DOHH2 (cell line): Measurements from ENCODE around the gene GTF2F2.

Experiments
- H3F3A ChIP-seq: fragments of 200-600 bp; sonication (generic), shearing (Covaris generic); 2 replicates; pipeline ENCODE4 v1.6.0; 2016; ENCODE audit warnings: antibody characterized with exemption, mild to moderate bottlenecking; ENCODE audit not compliant: control insufficient read depth, insufficient read depth
- H3K27ac ChIP-seq: fragments of 200-600 bp; sonication (generic); 2 replicates; pipeline ENCODE4 v1.5.1; 2014; ENCODE audit warnings: low read depth, mild to moderate bottlenecking, low read length, moderate library complexity
- H3K27me3 ChIP-seq: fragments of 200-600 bp; sonication (generic); 2 replicates; pipeline ENCODE4 v1.6.1; 2014; ENCODE audit warnings: mild to moderate bottlenecking, low read length, mixed read lengths; ENCODE audit not compliant: control insufficient read depth
- H3K36me3 ChIP-seq: fragments of 200-600 bp; sonication (generic); 2 replicates; pipeline ENCODE4 v1.6.1; 2014; ENCODE audit warnings: mild to moderate bottlenecking, low read length, moderate library complexity, mixed read lengths; ENCODE audit not compliant: control insufficient read depth
- H3K4me1 ChIP-seq: fragments of 200-600 bp; sonication (generic); 2 replicates; pipeline ENCODE4 v1.6.1; 2014; ENCODE audit warnings: mild to moderate bottlenecking, low read length, mixed read lengths; ENCODE audit not compliant: control insufficient read depth
- H3K4me2 ChIP-seq: fragments of 200-600 bp; sonication (generic); 2 replicates; pipeline ENCODE4 v1.6.0; 2014; ENCODE audit warnings: mild to moderate bottlenecking, low read length, moderate library complexity
- H3K4me3 ChIP-seq: fragments of 200-600 bp; sonication (generic); 2 replicates; pipeline ENCODE4 v1.5.1; 2014; ENCODE audit warnings: mild to moderate bottlenecking, low read length, mixed read lengths
- H3K79me2 ChIP-seq: fragments of 200-600 bp; sonication (generic); 2 replicates; pipeline ENCODE4 v1.6.1; 2014; ENCODE audit warnings: mild to moderate bottlenecking, low read length, mixed read lengths; ENCODE audit not compliant: control insufficient read depth
- H3K9me2 ChIP-seq: fragments of 200-600 bp; sonication (generic); replicated peaks from 2 replicates; pipeline ENCODE4 v1.6.1; 2014; ENCODE audit warnings: mild to moderate bottlenecking, low read length, mixed read lengths; ENCODE audit not compliant: control insufficient read depth
- H3K9me3 ChIP-seq: fragments of 200-600 bp; sonication (generic); 2 replicates; pipeline ENCODE4 v1.6.1; 2014; ENCODE audit warnings: antibody characterized with exemption, low read length, mixed read lengths; ENCODE audit not compliant: control insufficient read depth, insufficient read depth
- H4K20me1 ChIP-seq: fragments of 200-600 bp; sonication (generic); 2 replicates; pipeline ENCODE4 v1.6.0; 2014; ENCODE audit warnings: low read depth, mild to moderate bottlenecking, antibody characterized with exemption, low read length, moderate library complexity; ENCODE audit not compliant: control insufficient read depth, insufficient read depth
- CTCF ChIP-seq: fragments of 200-600 bp; sonication (generic); IDR thresholded peaks from one replicate; pipeline ENCODE4 v1.5.1; 2014; ENCODE audit warnings: antibody characterized with exemption, mild to moderate bottlenecking, low read depth, low read length; ENCODE audit not compliant: poor library complexity, severe bottlenecking
- EZH2phosphoT487 ChIP-seq: fragments of 200-600 bp; sonication (generic); IDR thresholded peaks from 2 replicates; pipeline ENCODE4 v1.6.1; 2017; ENCODE audit warnings: borderline replicate concordance, mild to moderate bottlenecking, antibody characterized with exemption, low read length, moderate library complexity, mixed read lengths

The GTF2F2 gene

GRCh38 chr13:45314822-45315221, 194.5 kb downstream of the GTF2F2 start:
- no peak overlapping the region for H3K4me2 ChIP-seq
- no peaks in the 10 kb centered on the region for H3K9me2 ChIP-seq
- H4K20me1 ChIP-seq: no peaks in the 10 kb centered on the region
- TF ChIP-seq CTCF: no peak
- TF ChIP-seq EZH2phosphoT487: no peak
- peaks cover 17% of the 10 kb centered on the region for H3K27me3 ChIP-seq
- H3K36me3 ChIP-seq: no peaks in the 10 kb centered on the region
- H3F3A ChIP-seq: peaks cover 6% of the 10 kb centered on the region
- H3K27ac ChIP-seq: no peak overlapping the region
- H3K79me2 ChIP-seq: no peaks in the 10 kb centered on the region
- peaks cover 17% of the 10 kb centered on the region for H3K4me1 ChIP-seq
- no peak overlapping the region for H3K4me3 ChIP-seq
- H3K9me3 ChIP-seq: no peaks in the 10 kb centered on the region

GRCh38 chr13:45315520-45316167, 195.3 kb downstream of the GTF2F2 start:
- Histone ChIP-seq H3K27me3 (peaks cover 11% of the 10 kb centered on the region), H3K79me2 (no peaks in the 10 kb centered on the region), H3K4me2 (no peak overlapping the region), H3K9me3 (no peaks in the 10 kb centered on the region), H4K20me1 (no peaks in the 10 kb centered on the region), H3K36me3 (no peaks in the 10 kb centered on the region), H3K4me1 (peaks cover 17% of the 10 kb centered on the region), H3K4me3 (no peak overlapping the region), H3K27ac (no peak overlapping the region), H3F3A (peaks cover 1% of the 10 kb centered on the region), H3K9me2 (no peaks in the 10 kb centered on the region)
- no peak for TF ChIP-seq EZH2phosphoT487
- TF ChIP-seq CTCF: no peak

GRCh38 chr13:45316338-45316737, 196.0 kb downstream of the GTF2F2 start:
- Histone ChIP-seq H3K27me3 (peaks cover 7% of the 10 kb centered on the region), H3K4me3 (no peak overlapping the region), H4K20me1 (no peaks in the 10 kb centered on the region), H3K79me2 (no peaks in the 10 kb centered on the region), H3K4me2 (no peak overlapping the region), H3K36me3 (no peaks in the 10 kb centered on the region), H3K4me1 (peaks cover 10% of the 10 kb centered on the region), H3K27ac (no peak overlapping the region), H3K9me3 (no peaks in the 10 kb centered on the region), H3F3A (no peaks in the 10 kb centered on the region), H3K9me2 (no peaks in the 10 kb centered on the region)
- TF ChIP-seq EZH2phosphoT487 (no peak), CTCF (no peak)
